Purkinje cell (primary cell): ENCODE measurements around the gene MBL2. TPM values are rescaled to one million over a fixed set of nuclear protein-coding genes. Genes with fewer than 3 reads are reported as not detected.

Experiments used
- polyA plus RNA-seq: library from polyadenylated mRNA; unstranded; fragments of >200 nt; fragmentation: Nextera tagmentation; gene quantifications from 2 replicates; pipeline ENCODE4 v1.2.1, GENCODE V29; 2014

The MBL2 gene
- not detected in 2 replicates for polyA plus RNA-seq

GRCh38 chr10:52772623-52773022 lies at the start of gene MBL2:
MBL2 (minus strand) TSS chr10:52772784; CDS start chr10:52771635, 1,149 bp downstream.

